Kidney epithelial cell (primary cell): Measurements from ENCODE around the gene ARMC2. TPM values are rescaled to one million over a fixed set of nuclear protein-coding genes. Genes with fewer than 3 reads are reported as not detected.

ENCODE experiments used
- DNase-seq: peaks from one replicate; pipeline ENCODE4 v3.0.0-alpha.2; 2010; ENCODE audit warnings: low read depth
- H3K27me3 ChIP-seq: 2 replicates; pipeline ENCODE4 v1.6.0; 2011; ENCODE audit warnings: low read length; ENCODE audit not compliant: control insufficient read depth, insufficient read depth
- H3K36me3 ChIP-seq: 2 replicates; pipeline ENCODE4 v1.5.1; 2011; ENCODE audit warnings: low read length; ENCODE audit not compliant: control insufficient read depth, insufficient read depth
- H3K4me3 ChIP-seq: 2 replicates; pipeline ENCODE4 v1.5.1; 2011; ENCODE audit warnings: low read depth, mild to moderate bottlenecking, control low read depth, low read length
- total RNA-seq: library from RNA; depleted of rRNA; stranded (reverse); fragments of >200 nt; gene quantifications from 2 replicates; pipeline ENCODE4 v1.2.3, GENCODE V29; 2015
- TF ChIP-seq, protein P1 (sequence below): IDR thresholded peaks from 2 replicates; pipeline ENCODE4 v1.5.1; 2011; ENCODE audit warnings: mild to moderate bottlenecking, moderate library complexity, low read length, control low read depth, inconsistent platforms; ENCODE audit not compliant: insufficient read depth, poor library complexity, severe bottlenecking

ARMC2 gene
- total RNA-seq, 1 donor from 2014 or later = 1.1 TPM

DNA sequence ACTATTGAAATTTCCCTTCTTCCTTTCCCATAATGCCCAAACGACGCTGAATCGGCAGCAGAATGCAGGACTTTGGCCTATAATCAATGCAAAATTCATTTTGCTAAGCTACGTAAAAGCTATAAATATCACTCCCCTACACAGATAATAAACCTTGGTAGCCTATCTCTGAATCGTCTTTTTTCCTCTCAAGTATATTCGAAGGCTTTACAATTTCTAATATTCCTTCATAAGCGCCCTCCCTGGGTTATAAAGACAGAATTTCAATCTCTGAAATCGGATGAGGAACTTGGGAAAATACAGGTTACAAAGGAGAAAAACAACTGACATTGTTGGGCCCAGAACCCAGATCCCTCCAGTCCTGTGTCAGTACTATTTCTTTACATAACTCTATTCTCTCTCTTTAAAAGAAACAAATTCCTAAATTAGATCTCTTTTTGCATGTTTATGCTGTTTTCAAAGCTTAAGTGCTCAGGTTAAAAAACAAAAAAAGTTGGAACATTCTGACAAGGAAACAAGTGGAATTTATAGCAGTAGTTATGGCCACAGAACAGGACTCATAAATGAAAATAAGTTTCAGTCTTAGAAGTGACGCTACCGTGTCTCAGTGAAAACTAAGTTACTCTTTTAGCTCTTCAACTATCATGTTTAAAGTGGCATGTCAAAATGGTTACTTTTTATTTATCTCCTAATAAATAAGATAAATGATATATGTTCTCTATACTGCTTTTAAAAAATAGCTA, 161.9 kb downstream of the ARMC2 start:
- no peaks in the 10 kb centered on the region for H3K27me3 ChIP-seq
- TF ChIP-seq, protein P1, sequence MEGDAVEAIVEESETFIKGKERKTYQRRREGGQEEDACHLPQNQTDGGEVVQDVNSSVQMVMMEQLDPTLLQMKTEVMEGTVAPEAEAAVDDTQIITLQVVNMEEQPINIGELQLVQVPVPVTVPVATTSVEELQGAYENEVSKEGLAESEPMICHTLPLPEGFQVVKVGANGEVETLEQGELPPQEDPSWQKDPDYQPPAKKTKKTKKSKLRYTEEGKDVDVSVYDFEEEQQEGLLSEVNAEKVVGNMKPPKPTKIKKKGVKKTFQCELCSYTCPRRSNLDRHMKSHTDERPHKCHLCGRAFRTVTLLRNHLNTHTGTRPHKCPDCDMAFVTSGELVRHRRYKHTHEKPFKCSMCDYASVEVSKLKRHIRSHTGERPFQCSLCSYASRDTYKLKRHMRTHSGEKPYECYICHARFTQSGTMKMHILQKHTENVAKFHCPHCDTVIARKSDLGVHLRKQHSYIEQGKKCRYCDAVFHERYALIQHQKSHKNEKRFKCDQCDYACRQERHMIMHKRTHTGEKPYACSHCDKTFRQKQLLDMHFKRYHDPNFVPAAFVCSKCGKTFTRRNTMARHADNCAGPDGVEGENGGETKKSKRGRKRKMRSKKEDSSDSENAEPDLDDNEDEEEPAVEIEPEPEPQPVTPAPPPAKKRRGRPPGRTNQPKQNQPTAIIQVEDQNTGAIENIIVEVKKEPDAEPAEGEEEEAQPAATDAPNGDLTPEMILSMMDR = no peak
- H3K4me3 ChIP-seq = peak overlapping the region; percentile 93
- DNase-seq = no peak
- H3K36me3 ChIP-seq = no peaks in the 10 kb centered on the region

DNA sequence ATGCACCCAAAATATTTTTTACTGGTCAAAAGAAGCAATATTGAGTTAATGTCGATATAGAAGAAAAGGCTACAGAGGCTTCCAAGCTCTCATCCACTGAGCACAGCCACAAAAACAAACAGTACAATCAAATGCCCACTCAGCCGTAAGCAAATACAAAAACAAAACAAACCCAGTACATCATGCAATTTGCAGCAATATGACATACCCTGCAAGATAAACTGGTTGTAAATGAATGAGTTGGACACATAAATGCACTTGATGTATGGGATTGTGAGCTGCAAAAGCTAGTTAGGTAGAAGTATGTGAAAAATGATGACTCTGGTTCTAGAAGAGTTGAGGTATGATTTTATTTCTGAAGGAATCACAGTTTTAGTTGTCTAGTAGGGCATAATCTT, 162.5 kb downstream of the ARMC2 start:
- no peaks in the 10 kb centered on the region for H3K27me3 ChIP-seq
- no peak for DNase-seq
- TF ChIP-seq, protein P1 = no peak
- no peaks in the 10 kb centered on the region for H3K36me3 ChIP-seq
- H3K4me3 ChIP-seq = no peak overlapping the region

DNA sequence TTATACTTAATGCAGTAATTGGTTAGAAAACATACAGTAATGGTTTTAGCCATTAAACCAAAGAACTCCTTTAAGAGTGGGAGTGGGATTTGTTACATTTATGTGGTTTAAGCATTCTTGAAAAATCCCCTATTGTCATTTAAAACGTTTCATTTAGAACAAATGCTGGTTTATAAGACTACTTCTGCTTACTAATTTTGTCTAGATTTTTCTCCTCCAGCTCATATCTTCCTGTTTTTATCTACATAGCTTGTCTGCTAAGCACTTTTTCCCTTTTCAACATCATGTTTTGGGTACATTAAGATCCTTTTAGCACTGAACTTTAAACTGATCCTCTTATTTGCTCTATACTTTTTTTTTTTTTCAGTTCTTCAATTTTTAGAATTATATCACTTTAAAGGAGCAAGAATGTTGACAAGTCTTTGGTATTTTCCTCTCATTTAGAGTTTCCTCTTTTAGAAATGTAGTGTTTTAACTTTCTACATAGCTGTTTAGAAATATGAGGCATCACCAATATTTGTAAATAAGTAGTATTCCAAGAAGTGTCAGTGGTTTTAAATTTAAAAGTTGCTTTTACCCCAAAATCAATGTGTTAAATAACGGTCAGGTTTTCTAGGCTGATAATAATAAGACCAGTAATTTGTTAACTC, 165.6 kb downstream of the ARMC2 start:
- Histone ChIP-seq H3K36me3 (no peaks in the 10 kb centered on the region), H3K27me3 (no peaks in the 10 kb centered on the region), H3K4me3 (no peak overlapping the region)
- DNase-seq = no peak
- TF ChIP-seq, protein P1 = no peak

DNA sequence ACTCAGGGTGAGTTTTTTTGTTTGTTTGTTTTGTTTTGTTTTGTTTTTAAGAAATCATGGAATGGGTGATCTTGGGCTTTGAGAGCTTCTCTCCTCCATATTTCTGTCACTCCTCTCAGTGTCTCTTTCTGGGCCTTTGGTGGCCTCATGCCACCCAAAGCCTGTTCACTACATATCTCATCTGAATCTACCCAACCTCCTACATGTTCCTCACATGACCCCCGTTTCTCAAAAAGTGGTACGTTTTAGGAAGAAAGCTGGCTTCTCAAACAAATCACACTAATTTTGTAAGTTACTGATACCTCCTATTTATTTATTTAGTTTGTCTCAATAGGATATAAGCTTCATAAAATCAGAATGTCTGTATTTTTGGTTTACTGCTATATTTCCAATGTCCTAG, 166.4 kb downstream of the ARMC2 start:
- TF ChIP-seq, protein P1 = no peak
- Histone ChIP-seq H3K36me3 (no peaks in the 10 kb centered on the region), H3K4me3 (no peak overlapping the region), H3K27me3 (no peaks in the 10 kb centered on the region)
- DNase-seq = no peak

DNA sequence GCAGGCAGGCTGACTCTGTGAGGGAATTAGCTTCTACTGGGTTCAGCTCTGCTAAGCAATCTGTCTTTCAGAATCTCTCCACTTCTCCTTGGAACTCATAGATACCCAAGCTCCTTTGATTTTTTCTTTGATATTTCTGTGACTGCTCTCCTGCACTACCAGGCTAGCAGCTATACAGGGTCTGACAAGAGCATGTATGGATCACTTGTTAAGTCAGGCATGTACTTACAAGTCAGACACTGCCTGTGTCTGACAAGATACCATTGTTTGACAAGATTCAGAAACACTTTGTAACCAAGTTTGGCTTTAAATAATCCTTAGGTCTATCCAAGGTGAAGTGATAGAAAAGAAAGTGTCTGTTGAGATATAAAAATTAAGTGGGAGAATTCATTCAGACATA, 167.0 kb downstream of the ARMC2 start:
- H3K4me3 ChIP-seq = no peak overlapping the region
- TF ChIP-seq, protein P1 = no peak
- H3K27me3 ChIP-seq = no peaks in the 10 kb centered on the region
- H3K36me3 ChIP-seq = no peaks in the 10 kb centered on the region
- no peak for DNase-seq
